Measurements from ENCODE around the gene ANKRD13B. TPM values are rescaled to one million over a fixed set of nuclear protein-coding genes. Genes with fewer than 3 reads are reported as not detected.
A peak's percentile ranks its signal among the peaks of the same experiment; 100 is the strongest.

ANKRD13B gene
- total RNA-seq, 1 experiment from 2014 or later, result 10.4 TPM

DNA sequence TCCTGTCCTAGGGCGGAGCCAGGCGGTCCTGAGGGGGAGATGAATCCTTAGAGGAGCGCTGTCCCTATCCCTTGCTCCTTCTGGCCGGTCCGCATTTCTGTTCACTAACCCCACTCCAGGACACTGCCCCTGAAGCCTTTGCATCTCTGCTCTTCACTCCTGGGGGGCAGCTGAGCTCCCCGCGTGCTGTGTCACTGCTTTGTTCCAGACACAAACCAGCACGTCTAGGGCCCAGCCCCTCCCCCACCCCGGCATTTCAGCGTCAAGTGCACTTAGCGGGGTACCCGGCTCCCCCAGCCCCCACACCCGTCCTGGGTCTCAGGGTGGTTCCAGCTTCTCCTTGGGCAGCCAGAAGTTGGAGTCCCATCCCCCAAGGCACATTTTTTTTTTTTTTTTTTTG lies 20.9 kb downstream of the ANKRD13B start:
- Histone ChIP-seq H3K36me3 (ENCODE audit: control insufficient read depth, insufficient read depth, low read length) (no peaks in the 10 kb centered on the region), H3K4me1 (peaks cover 23% of the 10 kb centered on the region), H3K4me3 (ENCODE audit: low read depth, low read length) (no peak overlapping the region), H3K27me3 (replicated peaks; ENCODE audit: control insufficient read depth, insufficient read depth, low read length) (peaks cover 8% of the 10 kb centered on the region), H3K9me3 (no peaks in the 10 kb centered on the region)
- no peak for DNase-seq
- CTCF ChIA-PET, result no interaction called here
- no peaks in the 10 kb centered on the region for H3K9me3 Mint-ChIP-seq (ENCODE audit: unreplicated experiment)
- no peaks in the 10 kb centered on the region for H3K36me3 Mint-ChIP-seq (ENCODE audit: insufficient read depth, unreplicated experiment)
- no peak overlapping the region for H3K27ac Mint-ChIP-seq (ENCODE audit: unreplicated experiment)
- H3K27me3 Mint-ChIP-seq (ENCODE audit: insufficient read depth, unreplicated experiment), result peaks cover 5% of the 10 kb centered on the region
- H3K4me1 Mint-ChIP-seq (ENCODE audit: low read depth, unreplicated experiment), result peaks cover 9% of the 10 kb centered on the region
- intact Hi-C loops (cut with micrococcal nuclease; ENCODE audit: unreplicated experiment), result loop anchor here (2.0 kb wide), 1 partner anchor 23 kb away; no protein-coding TSS in a partner anchor
- POLR2A ChIA-PET, result interaction anchor here (0.6 kb wide), 1 partner anchor 22 kb away, joined by 3 read pairs; no protein-coding TSS in a partner anchor
- BruUV-seq (replicated peaks), result no TSS peak
- TF ChIP-seq CTCF (IDR thresholded peaks at IDR 0.05; ENCODE audit: insufficient read depth in 1 of 2, low read depth in 1 of 2, low read length in 1 of 2, severe bottlenecking in 1 of 2, unreplicated experiment in 1 of 2), result no peak
- no peak overlapping the region for H3K4me3 Mint-ChIP-seq (ENCODE audit: unreplicated experiment)

GRCh38 chr17:29614349-29615047 lies 21.6 kb downstream of the ANKRD13B start:
- Mint-ChIP-seq H3K27me3 (ENCODE audit: insufficient read depth, unreplicated experiment) (peaks cover 5% of the 10 kb centered on the region), H3K4me3 (ENCODE audit: unreplicated experiment) (peak overlapping the region; percentile 87), H3K9me3 (ENCODE audit: unreplicated experiment) (no peaks in the 10 kb centered on the region), H3K27ac (ENCODE audit: unreplicated experiment) (no peak overlapping the region), H3K4me1 (ENCODE audit: low read depth, unreplicated experiment) (peaks cover 9% of the 10 kb centered on the region), H3K36me3 (ENCODE audit: insufficient read depth, unreplicated experiment) (no peaks in the 10 kb centered on the region)
- peaks cover 23% of the 10 kb centered on the region for H3K4me1 ChIP-seq
- no TSS peak for BruUV-seq (replicated peaks)
- H3K36me3 ChIP-seq (ENCODE audit: control insufficient read depth, insufficient read depth, low read length), result no peaks in the 10 kb centered on the region
- no peak for DNase-seq
- no peaks in the 10 kb centered on the region for H3K9me3 ChIP-seq
- H3K27me3 ChIP-seq (replicated peaks; ENCODE audit: control insufficient read depth, insufficient read depth, low read length), result peaks cover 8% of the 10 kb centered on the region
- intact Hi-C loops (cut with micrococcal nuclease; ENCODE audit: unreplicated experiment), result loop anchor here (2.0 to 5.0 kb wide), 2 partner anchors 24 to 163 kb away; no protein-coding TSS in a partner anchor
- CTCF ChIA-PET, result interaction anchor here (0.8 to 5.2 kb wide), 3 partner anchors 22 to 244 kb away, joined by 4 to 69 read pairs (median 6); partner anchors contain the start of gene ANKRD13B
- TF ChIP-seq CTCF (IDR thresholded peaks at IDR 0.05; ENCODE audit: insufficient read depth in 1 of 2, low read depth in 1 of 2, low read length in 1 of 2, severe bottlenecking in 1 of 2, unreplicated experiment in 1 of 2), result no peak
- POLR2A ChIA-PET, result no interaction called here
- H3K4me3 ChIP-seq (ENCODE audit: low read depth, low read length), result no peak overlapping the region

- Histone ChIP-seq H3K9me3 (no peaks in the 10 kb centered on the region), H3K4me1 (peaks cover 23% of the 10 kb centered on the region), H3K4me3 (ENCODE audit: low read depth, low read length) (peak overlapping the region; percentile 42), H3K27me3 (replicated peaks; ENCODE audit: control insufficient read depth, insufficient read depth, low read length) (peaks cover 8% of the 10 kb centered on the region), H3K36me3 (ENCODE audit: control insufficient read depth, insufficient read depth, low read length) (no peaks in the 10 kb centered on the region)
- peaks cover 5% of the 10 kb centered on the region for H3K27me3 Mint-ChIP-seq (ENCODE audit: insufficient read depth, unreplicated experiment)
- ChIA-PET POLR2A (no interaction called here), CTCF (interaction anchor here (0.6 to 5.2 kb wide), 7 partner anchors 11 to 478 kb away, joined by 3 to 69 read pairs (median 4); partner anchors contain the start of gene ANKRD13B)
- DNase-seq, result no peak
- peaks cover 9% of the 10 kb centered on the region for H3K4me1 Mint-ChIP-seq (ENCODE audit: low read depth, unreplicated experiment)
- H3K27ac Mint-ChIP-seq (ENCODE audit: unreplicated experiment), result no peak overlapping the region
- no peak for TF ChIP-seq CTCF (IDR thresholded peaks at IDR 0.05; ENCODE audit: insufficient read depth in 1 of 2, low read depth in 1 of 2, low read length in 1 of 2, severe bottlenecking in 1 of 2, unreplicated experiment in 1 of 2)
- intact Hi-C loops (cut with micrococcal nuclease; ENCODE audit: unreplicated experiment), result loop anchor here (2.0 to 5.0 kb wide), 2 partner anchors 24 to 162 kb away; no protein-coding TSS in a partner anchor
- no TSS peak for BruUV-seq (replicated peaks)
- no peaks in the 10 kb centered on the region for H3K9me3 Mint-ChIP-seq (ENCODE audit: unreplicated experiment)
- H3K36me3 Mint-ChIP-seq (ENCODE audit: insufficient read depth, unreplicated experiment), result no peaks in the 10 kb centered on the region
- H3K4me3 Mint-ChIP-seq (ENCODE audit: unreplicated experiment), result peak overlapping the region; percentile 87
Observed at GRCh38 chr17:29615048-29615385, 22.1 kb downstream of the ANKRD13B start.

Data from Caco-2 (cell line).